ENCODE measurements around the gene IDUA.
"Not testable (repeated sequence)": the region's sequence is repeated elsewhere in the genome, so short reads cannot be mapped to it uniquely, and the experiment has no call there.

IDUA gene

DNA sequence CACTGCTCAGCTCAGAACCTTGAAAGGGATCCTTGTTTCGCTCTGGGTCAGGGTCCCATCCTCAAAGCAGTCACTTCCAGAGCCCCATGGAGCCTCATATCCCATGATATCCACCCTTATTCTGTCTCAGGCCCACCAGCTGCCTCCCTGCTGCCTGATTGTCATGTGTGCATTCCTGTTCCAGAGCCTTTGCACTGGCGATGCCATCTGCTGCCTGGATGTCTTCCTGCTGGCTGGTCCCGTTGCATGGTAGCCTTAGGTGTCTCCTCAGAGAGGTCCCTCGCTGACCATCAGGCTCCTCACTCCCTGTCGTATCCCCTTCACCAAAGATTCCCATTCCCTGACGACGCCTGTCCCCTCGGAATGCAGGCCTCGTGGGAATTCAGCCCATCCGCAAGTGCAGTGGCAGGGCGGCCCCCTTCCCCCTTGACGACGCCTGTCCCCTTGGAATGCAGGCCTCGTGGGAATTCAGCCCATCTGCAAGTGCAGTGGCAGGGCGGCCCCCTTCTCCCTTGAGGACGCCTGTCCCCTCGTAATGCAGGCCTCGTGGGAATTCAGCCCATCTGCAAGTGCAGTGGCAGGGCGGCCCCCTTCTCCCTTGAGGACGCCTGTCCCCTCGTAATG is 12.5 kb downstream of the IDUA start:
- in situ Hi-C loops (cut with MboI; ENCODE audit: low sequenced_read_pairs) = not testable (repeated sequence)

- in situ Hi-C loops (cut with MboI; ENCODE audit: low sequenced_read_pairs) = no loop called here
Measured at GRCh38 chr4:999882-1000425, 13.1 kb downstream of the IDUA start.

GRCh38 chr4:1000686-1001260 is 13.9 kb downstream of the IDUA start:
- in situ Hi-C loops (cut with MboI; ENCODE audit: low sequenced_read_pairs) = no loop called here

DNA sequence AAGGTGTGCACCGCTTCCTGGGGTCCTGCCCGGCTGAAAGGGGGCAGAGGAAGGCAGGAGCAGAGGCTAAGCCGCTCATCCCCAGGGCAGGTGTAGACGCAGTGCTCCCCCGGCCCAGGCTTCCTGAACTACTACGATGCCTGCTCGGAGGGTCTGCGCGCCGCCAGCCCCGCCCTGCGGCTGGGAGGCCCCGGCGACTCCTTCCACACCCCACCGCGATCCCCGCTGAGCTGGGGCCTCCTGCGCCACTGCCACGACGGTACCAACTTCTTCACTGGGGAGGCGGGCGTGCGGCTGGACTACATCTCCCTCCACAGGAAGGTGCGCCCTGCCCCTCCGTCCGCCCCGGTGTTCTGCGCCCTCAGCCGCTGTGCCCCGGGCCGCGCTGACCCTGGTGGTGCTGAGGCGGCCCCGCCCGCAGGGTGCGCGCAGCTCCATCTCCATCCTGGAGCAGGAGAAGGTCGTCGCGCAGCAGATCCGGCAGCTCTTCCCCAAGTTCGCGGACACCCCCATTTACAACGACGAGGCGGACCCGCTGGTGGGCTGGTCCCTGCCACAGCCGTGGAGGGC is 14.8 kb downstream of the IDUA start:
- in situ Hi-C loops (cut with MboI; ENCODE audit: low sequenced_read_pairs) = no loop called here

GRCh38 chr4:1002131-1002630 is 15.3 kb downstream of the IDUA start:
- in situ Hi-C loops (cut with MboI; ENCODE audit: low sequenced_read_pairs) = no loop called here

GRCh38 chr4:1002631-1003251 is 15.9 kb downstream of the IDUA start:
- in situ Hi-C loops (cut with MboI; ENCODE audit: low sequenced_read_pairs) = no loop called here

DNA sequence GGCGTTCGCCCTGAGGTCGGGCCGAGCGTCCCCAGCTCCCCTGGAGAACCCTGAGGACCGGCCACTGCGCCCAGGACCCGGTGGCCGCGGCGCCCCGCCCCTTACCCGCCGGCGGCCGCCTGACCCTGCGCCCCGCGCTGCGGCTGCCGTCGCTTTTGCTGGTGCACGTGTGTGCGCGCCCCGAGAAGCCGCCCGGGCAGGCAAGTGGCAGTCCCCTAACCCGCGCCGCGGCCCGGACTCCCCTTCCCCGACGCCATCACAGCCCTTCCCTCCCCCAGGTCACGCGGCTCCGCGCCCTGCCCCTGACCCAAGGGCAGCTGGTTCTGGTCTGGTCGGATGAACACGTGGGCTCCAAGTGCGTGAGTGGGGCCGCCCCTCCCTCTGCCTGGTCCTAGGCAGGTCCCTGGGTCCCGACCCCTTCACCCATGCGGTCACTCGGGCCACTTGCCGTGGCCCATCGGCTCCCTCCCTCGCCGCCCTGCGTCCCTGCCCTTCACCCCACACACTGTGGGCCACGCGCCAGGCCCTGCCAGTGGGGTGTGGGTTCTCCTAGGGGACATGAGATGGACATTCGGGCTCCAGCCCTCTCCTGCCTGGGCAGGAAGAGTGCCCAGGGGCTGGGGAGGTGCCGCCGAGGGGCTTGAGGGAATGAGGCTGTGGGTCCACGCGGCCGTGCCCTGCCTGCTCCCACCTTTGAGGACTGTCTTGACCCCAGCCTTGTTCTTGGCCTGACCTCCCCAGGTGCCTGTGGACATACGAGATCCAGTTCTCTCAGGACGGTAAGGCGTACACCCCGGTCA is 16.6 kb downstream of the IDUA start:
- in situ Hi-C loops (cut with MboI; ENCODE audit: low sequenced_read_pairs) = no loop called here

- in situ Hi-C loops (cut with MboI; ENCODE audit: low sequenced_read_pairs) = no loop called here
Measured at GRCh38 chr4:1004071-1004418, 17.2 kb downstream of the IDUA start.

DNA sequence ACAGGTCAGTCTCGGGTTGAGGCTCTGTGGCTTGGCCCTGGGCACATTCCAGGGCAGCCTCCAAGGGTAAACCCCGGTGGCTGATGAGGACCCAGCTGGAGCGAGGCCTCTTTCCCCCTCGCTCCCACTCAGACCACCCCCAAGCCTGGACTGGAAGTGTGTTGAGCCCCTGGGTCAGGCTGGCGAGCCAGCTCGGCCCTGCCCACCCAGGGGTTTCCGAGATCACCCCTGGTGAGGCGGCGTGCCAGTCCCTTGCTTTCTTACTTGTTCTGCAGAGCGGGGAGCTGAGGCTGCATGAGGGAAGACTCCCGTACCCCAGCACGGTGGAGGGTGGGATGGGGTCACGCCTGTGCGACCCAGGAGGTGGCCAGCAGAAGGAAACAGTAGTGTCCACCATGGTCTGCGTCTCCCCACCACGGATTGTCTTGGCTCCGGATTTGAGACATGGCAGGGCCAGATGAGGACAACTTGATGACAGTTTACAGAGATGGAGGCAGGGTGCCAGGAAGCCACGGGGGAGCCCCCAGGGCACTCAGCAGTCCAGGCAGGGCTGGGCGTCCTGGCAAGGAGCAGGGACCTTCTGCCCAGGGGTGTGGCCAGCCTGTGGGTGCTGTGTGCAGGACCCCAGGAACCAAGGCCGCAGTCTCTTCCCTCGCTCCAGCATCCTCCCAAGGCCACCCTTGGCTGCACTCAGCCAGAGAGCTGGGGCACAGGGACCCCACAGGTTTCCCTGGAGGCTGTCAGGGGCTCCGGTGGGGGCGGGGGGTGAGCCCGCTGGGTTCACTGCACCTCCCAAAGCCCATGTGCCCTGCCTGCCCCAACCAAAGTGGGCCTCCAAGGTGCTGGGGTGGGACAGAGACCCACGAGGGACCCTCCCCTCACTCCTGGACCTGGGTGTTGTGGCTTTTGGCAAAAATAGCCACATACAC is 18.0 kb downstream of the IDUA start:
- in situ Hi-C loops (cut with MboI; ENCODE audit: low sequenced_read_pairs) = no loop called here

GRCh38 chr4:1006856-1007255 is 20.0 kb downstream of the IDUA start:
- in situ Hi-C loops (cut with MboI; ENCODE audit: low sequenced_read_pairs) = no loop called here

- in situ Hi-C loops (cut with MboI; ENCODE audit: low sequenced_read_pairs) = no loop called here
Measured at GRCh38 chr4:1008840-1009541, 22.1 kb downstream of the IDUA start.

GRCh38 chr4:1009542-1010394 is 22.9 kb downstream of the IDUA start:
- in situ Hi-C loops (cut with MboI; ENCODE audit: low sequenced_read_pairs) = no loop called here

DNA sequence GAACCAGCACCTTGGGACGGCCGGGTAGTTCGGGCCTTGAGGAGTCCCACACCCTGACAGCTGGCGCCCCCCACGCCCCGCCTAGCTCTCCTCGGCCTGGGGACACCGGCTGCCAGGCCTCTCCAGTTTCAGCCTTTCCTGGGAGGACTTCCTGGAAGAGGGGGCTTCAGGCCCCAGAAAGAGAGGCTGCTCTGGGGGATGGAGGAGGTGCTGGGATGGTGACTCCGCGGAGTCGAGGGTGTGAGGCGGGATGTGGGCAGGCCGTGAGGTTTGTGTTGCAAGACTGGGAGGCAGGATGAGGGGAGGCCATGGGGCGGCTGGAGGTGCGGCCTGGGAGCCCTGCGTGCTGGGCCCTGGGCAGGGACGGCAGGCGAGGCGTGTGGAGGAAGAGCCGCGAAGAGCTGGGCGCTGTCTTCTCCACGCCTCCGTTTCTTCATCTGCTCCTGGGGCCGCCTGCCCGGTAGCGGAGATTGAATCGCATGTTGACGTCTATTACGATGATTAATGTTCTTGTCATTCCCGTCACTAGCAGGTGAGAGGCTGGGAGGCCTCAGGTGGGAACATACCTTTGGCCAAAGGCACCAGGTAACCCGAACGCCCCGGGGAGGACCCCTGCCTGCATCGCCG is 23.7 kb downstream of the IDUA start:
- in situ Hi-C loops (cut with MboI; ENCODE audit: low sequenced_read_pairs) = no loop called here

- in situ Hi-C loops (cut with MboI; ENCODE audit: low sequenced_read_pairs) = no loop called here
Measured at GRCh38 chr4:1011022-1011665, 24.3 kb downstream of the IDUA start, which contains the start of gene FGFRL1. Gene FGFRL1, plus strand, starts transcription at chr4:1011626. Its CDS starts 860 bp downstream, at chr4:1012486.

DNA sequence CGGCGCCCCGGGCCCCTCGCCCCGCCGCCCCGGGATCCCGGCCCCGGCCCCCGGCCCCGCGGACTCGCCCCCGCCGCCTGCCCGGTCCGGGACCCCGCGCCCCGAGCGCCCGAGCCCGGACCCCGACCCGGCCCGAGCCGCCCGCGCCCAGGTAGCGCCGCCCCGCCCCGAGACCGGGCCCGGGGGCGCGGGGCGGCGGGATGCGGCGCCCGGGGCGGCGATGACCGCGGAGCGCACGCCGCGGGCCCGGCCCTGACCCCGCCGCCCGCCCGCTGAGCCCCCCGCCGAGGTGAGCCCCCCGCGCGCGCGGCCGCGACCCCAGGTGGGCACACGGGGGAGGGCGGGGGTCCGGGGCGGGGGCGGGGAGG is 24.8 kb downstream of the IDUA start:
- in situ Hi-C loops (cut with MboI; ENCODE audit: low sequenced_read_pairs) = no loop called here

DNA sequence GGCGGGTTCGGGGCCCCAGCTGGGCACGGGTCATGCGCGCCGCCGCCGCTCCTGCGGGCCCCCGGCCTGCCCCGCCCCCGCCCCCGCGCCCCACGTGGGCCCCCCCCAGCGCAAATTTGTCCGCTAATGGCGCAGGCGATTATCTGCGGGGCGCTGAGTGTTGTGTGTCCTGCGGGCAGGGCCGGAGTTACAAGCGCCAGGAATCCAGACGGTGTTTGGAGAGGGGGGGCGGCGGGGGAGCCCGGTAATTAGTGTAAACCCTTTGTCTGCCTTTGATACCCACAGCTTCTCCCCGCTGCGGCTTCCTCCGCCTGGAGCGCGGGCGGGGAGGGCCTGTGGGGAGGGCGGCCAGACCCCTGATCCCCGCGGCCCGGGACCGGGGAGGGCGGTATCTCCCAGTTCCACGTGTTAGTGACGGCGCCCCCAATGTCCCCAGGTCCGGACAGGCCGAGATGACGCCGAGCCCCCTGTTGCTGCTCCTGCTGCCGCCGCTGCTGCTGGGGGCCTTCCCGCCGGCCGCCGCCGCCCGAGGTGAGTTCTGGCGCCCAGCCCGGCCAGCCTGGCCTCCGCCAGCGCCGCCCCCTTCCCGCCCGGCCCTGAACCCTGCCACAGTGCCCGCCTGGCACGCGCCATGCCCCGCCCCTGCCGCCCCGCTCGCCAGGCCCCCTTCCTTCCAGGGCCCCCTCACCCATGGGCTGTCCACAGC is 25.3 kb downstream of the IDUA start:
- in situ Hi-C loops (cut with MboI; ENCODE audit: low sequenced_read_pairs) = no loop called here
